HG03095 (cell line): ENCODE data around the gene ADAM10.

ENCODE experiments used
- ATAC-seq: cut with Tn5 transposase; IDR thresholded peaks from one replicate; pipeline ENCODE4 v1.9.1; 2021; ENCODE audit warnings: moderate library complexity; ENCODE audit not compliant: unreplicated experiment

The ADAM10 gene

GRCh38 chr15:58684036-58684710 is 65.3 kb downstream of the ADAM10 start:
- ATAC-seq, result no peak

- no peak for ATAC-seq
Observed at GRCh38 chr15:58682234-58682633, 67.3 kb downstream of the ADAM10 start.

- ATAC-seq, result no peak
Observed at GRCh38 chr15:58678683-58679082, 70.8 kb downstream of the ADAM10 start.

GRCh38 chr15:58677426-58677825 is 72.1 kb downstream of the ADAM10 start:
- ATAC-seq, result no peak

GRCh38 chr15:58676766-58677165 is 72.7 kb downstream of the ADAM10 start:
- no peak for ATAC-seq

- ATAC-seq, result no peak
Observed at GRCh38 chr15:58671186-58671585, 78.3 kb downstream of the ADAM10 start.

GRCh38 chr15:58669108-58669507 is 80.4 kb downstream of the ADAM10 start:
- no peak for ATAC-seq

- ATAC-seq, result no peak
Observed at GRCh38 chr15:58666957-58667356, 82.5 kb downstream of the ADAM10 start.

- no peak for ATAC-seq
Observed at GRCh38 chr15:58665672-58666071, 83.8 kb downstream of the ADAM10 start.

- no peak for ATAC-seq
Observed at GRCh38 chr15:58650102-58650501, 99.4 kb downstream of the ADAM10 start.

- ATAC-seq, result no peak
Observed at GRCh38 chr15:58649175-58649574, 100.3 kb downstream of the ADAM10 start.

- no peak for ATAC-seq
Observed at GRCh38 chr15:58643996-58644395, 105.5 kb downstream of the ADAM10 start.

GRCh38 chr15:58641660-58642059 is 107.8 kb downstream of the ADAM10 start:
- no peak for ATAC-seq

- no peak for ATAC-seq
Observed at GRCh38 chr15:58639992-58640391, 109.5 kb downstream of the ADAM10 start.

GRCh38 chr15:58639002-58639756 is 110.3 kb downstream of the ADAM10 start:
- no peak for ATAC-seq

- no peak for ATAC-seq
Observed at GRCh38 chr15:58632789-58633188, 116.7 kb downstream of the ADAM10 start.

- ATAC-seq, result no peak
Observed at GRCh38 chr15:58631319-58631718, 118.2 kb downstream of the ADAM10 start.

- ATAC-seq, result no peak
Observed at GRCh38 chr15:58629625-58630024, 119.9 kb downstream of the ADAM10 start.

GRCh38 chr15:58628206-58628947 is 121.1 kb downstream of the ADAM10 start:
- ATAC-seq, result no peak

GRCh38 chr15:58627701-58628100 is 121.8 kb downstream of the ADAM10 start:
- no peak for ATAC-seq

- ATAC-seq, result no peak
Observed at GRCh38 chr15:58627046-58627445, 122.5 kb downstream of the ADAM10 start.

GRCh38 chr15:58626378-58626777 is 123.1 kb downstream of the ADAM10 start:
- no peak for ATAC-seq
